ENCODE results near the gene RPIA.

Gene RPIA

DNA sequence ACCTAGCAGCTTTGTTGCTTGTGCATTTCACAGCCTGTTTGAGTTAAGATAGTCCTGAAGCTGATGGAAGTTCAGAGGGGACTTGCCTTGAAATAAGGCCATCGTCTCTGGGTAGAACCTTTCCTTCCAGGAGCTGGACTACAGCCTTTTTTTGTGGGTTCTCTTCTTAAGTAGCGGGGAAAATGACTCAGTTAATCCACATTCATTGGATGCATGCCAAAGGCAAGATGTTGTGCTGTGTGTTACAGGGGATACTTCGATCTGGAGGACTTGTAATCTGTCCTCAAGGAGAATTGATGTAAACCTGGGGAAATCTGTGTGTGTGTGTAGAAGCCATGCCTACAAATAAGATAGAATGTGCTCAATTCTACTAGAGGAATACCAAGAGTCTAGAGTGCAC is 46.8 kb downstream of the RPIA start:
- no peak for DNase-seq (ENCODE audit: low read depth)
- TF ChIP-seq, protein P1, sequence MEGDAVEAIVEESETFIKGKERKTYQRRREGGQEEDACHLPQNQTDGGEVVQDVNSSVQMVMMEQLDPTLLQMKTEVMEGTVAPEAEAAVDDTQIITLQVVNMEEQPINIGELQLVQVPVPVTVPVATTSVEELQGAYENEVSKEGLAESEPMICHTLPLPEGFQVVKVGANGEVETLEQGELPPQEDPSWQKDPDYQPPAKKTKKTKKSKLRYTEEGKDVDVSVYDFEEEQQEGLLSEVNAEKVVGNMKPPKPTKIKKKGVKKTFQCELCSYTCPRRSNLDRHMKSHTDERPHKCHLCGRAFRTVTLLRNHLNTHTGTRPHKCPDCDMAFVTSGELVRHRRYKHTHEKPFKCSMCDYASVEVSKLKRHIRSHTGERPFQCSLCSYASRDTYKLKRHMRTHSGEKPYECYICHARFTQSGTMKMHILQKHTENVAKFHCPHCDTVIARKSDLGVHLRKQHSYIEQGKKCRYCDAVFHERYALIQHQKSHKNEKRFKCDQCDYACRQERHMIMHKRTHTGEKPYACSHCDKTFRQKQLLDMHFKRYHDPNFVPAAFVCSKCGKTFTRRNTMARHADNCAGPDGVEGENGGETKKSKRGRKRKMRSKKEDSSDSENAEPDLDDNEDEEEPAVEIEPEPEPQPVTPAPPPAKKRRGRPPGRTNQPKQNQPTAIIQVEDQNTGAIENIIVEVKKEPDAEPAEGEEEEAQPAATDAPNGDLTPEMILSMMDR (IDR thresholded peaks at IDR 0.05; ENCODE audit: low read depth, low read length, missing control alignments), result no peak
- no peak overlapping the region for H3K4me3 ChIP-seq (ENCODE audit: low read depth, low read length)

- DNase-seq (ENCODE audit: low read depth), result peak; percentile 61
- TF ChIP-seq, protein P1 (IDR thresholded peaks at IDR 0.05; ENCODE audit: low read depth, low read length, missing control alignments), result peak; percentile 90
Measured at GRCh38 chr2:88739985-88740600, 48.6 kb downstream of the RPIA start.

GRCh38 chr2:88746929-88747490 is 55.5 kb downstream of the RPIA start:
- no peak overlapping the region for H3K4me3 ChIP-seq (ENCODE audit: low read depth, low read length)
- no peak for DNase-seq (ENCODE audit: low read depth)
- TF ChIP-seq, protein P1 (IDR thresholded peaks at IDR 0.05; ENCODE audit: low read depth, low read length, missing control alignments), result no peak

More at GRCh38 chr2:88739985-88740600, 48.6 kb downstream of the RPIA start:
- no peak overlapping the region for H3K4me3 ChIP-seq (ENCODE audit: low read depth, low read length)

DNA sequence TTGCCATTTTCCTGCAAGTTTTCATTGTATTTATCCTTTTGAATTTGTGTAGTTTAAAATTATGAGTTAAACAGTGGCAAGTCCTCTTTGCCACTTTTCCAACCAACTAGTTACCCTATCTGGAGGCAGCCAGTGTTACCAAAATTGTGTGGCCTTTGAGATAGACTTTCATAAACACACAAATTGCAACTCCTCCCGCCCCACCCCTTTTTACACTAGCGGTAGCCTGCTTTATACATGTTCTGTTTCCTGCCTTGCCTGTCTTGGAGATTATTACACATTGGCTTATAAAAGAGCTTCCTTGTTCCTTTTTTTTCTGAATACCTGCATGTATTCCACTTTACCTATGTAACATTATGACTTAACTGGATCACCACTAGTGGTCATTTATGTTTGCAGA is 56.5 kb downstream of the RPIA start:
- no peak overlapping the region for H3K4me3 ChIP-seq (ENCODE audit: low read depth, low read length)
- TF ChIP-seq, protein P1 (IDR thresholded peaks at IDR 0.05; ENCODE audit: low read depth, low read length, missing control alignments), result no peak
- no peak for DNase-seq (ENCODE audit: low read depth)

DNA sequence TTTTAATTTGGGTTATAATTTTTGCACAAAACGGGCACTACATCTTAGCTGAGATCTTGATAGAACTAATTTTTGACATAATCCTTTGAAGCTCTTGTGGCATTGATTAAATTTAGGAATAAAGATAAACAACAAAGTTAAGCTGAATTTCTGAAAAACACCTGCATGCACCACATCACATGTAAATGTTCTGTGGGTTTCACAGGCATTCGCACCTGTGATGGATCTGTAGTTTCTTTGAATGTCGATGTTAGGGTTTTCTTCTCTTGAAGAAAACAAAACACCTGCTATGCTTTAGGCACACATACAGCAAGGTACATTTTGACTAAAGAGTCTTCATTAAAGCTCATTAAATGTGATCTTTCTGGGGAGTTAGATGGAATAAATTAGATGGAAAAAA is 60.3 kb downstream of the RPIA start:
- no peak overlapping the region for H3K4me3 ChIP-seq (ENCODE audit: low read depth, low read length)
- peak; percentile 25 for DNase-seq (ENCODE audit: low read depth)
- TF ChIP-seq, protein P1 (IDR thresholded peaks at IDR 0.05; ENCODE audit: low read depth, low read length, missing control alignments), result no peak

DNA sequence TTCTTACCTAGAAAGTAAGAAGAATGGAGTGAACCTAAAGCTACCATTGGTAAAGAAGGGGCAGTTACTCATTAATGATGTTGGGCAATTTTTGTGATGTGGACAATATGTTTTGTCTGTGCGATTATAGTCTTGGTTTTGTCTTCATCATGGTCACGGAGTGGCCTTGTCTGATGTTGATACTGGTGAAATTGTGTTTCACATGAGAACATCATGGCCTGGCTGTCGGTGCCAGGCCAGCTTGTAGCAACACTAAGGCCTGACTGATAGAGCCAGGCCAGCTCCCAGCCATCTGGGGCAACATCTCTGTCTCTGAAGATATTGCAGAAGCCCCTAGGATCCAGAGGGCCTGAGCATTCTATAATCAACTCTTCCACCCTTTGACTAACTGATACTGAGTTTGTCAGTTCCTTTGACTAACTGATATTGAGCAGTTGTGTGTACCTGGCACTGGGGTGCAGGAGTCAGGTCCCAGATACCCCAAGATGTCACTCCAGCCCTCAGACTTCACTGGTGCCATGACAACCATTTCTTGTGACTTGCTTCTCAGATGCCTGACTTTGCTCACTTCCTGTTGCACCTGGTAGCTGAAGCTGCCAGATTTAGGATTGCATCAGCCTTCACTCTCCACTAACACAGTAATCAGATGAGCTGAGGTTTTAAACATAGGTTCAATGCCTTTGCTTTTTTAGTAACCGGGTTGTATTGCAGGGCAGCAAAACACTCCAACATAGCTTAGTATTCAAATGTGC is 62.5 kb downstream of the RPIA start:
- TF ChIP-seq, protein P1 (IDR thresholded peaks at IDR 0.05; ENCODE audit: low read depth, low read length, missing control alignments), result no peak
- H3K4me3 ChIP-seq (ENCODE audit: low read depth, low read length), result no peak overlapping the region
- peak; percentile 83 for DNase-seq (ENCODE audit: low read depth)

Measured in GM12864 (cell line).